Sigmoid colon (tissue), 4 donors: ENCODE data around the gene MLKL.

ENCODE experiments used
- EP300 ChIP-seq, 4 donors: sonication (generic); formaldehyde crosslinking; IDR thresholded peaks; one replicate each; pipeline ENCODE4 v1.6.1; 2017; ENCODE audit warnings: antibody characterized with exemption in 4 of 4
- TF ChIP-seq, protein P1 (sequence below), 4 experiments: fragments of 450-650 bp in 3 of 4; fragments of 200-600 bp in 1 of 4; IDR thresholded peaks; one replicate each; pipeline ENCODE4 v1.5.1; 2016 to 2019; ENCODE audit warnings: antibody characterized with exemption in 4 of 4, mild to moderate bottlenecking in 3 of 4, moderate library complexity in 2 of 4

DNA sequence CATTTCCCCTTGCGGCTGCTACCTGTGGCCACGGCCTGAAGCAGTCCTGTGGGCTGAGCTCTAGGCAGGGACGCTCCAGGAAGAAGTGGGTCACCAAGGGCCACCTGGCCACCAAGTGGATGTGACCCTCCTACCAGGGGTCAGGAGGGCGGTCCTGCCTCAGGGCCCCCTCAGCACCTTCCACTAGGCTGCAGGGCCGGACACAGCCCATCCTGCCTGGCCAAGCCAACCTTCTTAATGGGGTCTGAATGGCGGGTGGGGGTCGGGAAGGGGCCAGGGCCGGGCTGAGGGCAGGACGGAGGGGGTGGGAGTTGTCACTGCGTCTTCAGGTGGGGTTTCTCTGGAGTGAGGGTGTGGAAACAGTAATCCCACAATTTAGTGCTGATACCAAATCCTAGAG is 13.2 kb upstream of the MLKL start:
- TF ChIP-seq, protein P1, sequence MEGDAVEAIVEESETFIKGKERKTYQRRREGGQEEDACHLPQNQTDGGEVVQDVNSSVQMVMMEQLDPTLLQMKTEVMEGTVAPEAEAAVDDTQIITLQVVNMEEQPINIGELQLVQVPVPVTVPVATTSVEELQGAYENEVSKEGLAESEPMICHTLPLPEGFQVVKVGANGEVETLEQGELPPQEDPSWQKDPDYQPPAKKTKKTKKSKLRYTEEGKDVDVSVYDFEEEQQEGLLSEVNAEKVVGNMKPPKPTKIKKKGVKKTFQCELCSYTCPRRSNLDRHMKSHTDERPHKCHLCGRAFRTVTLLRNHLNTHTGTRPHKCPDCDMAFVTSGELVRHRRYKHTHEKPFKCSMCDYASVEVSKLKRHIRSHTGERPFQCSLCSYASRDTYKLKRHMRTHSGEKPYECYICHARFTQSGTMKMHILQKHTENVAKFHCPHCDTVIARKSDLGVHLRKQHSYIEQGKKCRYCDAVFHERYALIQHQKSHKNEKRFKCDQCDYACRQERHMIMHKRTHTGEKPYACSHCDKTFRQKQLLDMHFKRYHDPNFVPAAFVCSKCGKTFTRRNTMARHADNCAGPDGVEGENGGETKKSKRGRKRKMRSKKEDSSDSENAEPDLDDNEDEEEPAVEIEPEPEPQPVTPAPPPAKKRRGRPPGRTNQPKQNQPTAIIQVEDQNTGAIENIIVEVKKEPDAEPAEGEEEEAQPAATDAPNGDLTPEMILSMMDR (IDR thresholded peaks at IDR 0.05): no peak
- TF ChIP-seq EP300 (IDR thresholded peaks at IDR 0.05): no peak
